Endothelial cell (in vitro differentiated cells): Measurements from ENCODE around the gene HSP90AA1. TPM values are rescaled to one million over a fixed set of nuclear protein-coding genes. Genes with fewer than 3 reads are reported as not detected.

ENCODE experiments used
- DNase-seq: peaks from one replicate; pipeline ENCODE4 v3.0.0; 2021; ENCODE audit warnings: low spot score
- H3K27ac Mint-ChIP-seq: one replicate; pipeline ENCODE4 v1.8.0; 2021; ENCODE audit warnings: mixed read lengths, inconsistent platforms; ENCODE audit not compliant: unreplicated experiment
- H3K27me3 Mint-ChIP-seq: one replicate; pipeline ENCODE4 v1.8.0; 2021; ENCODE audit warnings: mild to moderate bottlenecking, moderate library complexity, mixed read lengths, inconsistent platforms; ENCODE audit not compliant: unreplicated experiment
- H3K36me3 Mint-ChIP-seq: one replicate; pipeline ENCODE4 v1.8.0; 2021; ENCODE audit warnings: mild to moderate bottlenecking, low read depth, mixed read lengths, inconsistent platforms; ENCODE audit not compliant: unreplicated experiment
- H3K4me1 Mint-ChIP-seq: one replicate; pipeline ENCODE4 v1.8.0; 2021; ENCODE audit warnings: mild to moderate bottlenecking, mixed read lengths, inconsistent platforms; ENCODE audit not compliant: unreplicated experiment
- H3K4me3 Mint-ChIP-seq: one replicate; pipeline ENCODE4 v1.8.0; 2021; ENCODE audit warnings: mild to moderate bottlenecking, mixed read lengths, inconsistent platforms; ENCODE audit not compliant: unreplicated experiment
- H3K9me3 Mint-ChIP-seq: one replicate; pipeline ENCODE4 v1.8.0; 2021; ENCODE audit warnings: mixed read lengths, inconsistent platforms; ENCODE audit not compliant: unreplicated experiment
- total RNA-seq: library from RNA; stranded (reverse); fragmentation: NEBNext Ultra II Directional; extraction: Animal tissue kit (Norgen Biotek cat#: 25700); gene quantifications from one replicate; pipeline ENCODE4 v1.2.1, GENCODE V29; 2021; ENCODE audit not compliant: unreplicated experiment
- TF ChIP-seq, protein P1 (sequence below): fragments of 200-600 bp; sonication (generic); IDR thresholded peaks from one replicate; pipeline ENCODE4 v1.5.0; 2021; ENCODE audit warnings: antibody characterized with exemption; ENCODE audit not compliant: unreplicated experiment

Gene HSP90AA1
- total RNA-seq, 1 donor from 2014 or later, result 246 TPM

DNA sequence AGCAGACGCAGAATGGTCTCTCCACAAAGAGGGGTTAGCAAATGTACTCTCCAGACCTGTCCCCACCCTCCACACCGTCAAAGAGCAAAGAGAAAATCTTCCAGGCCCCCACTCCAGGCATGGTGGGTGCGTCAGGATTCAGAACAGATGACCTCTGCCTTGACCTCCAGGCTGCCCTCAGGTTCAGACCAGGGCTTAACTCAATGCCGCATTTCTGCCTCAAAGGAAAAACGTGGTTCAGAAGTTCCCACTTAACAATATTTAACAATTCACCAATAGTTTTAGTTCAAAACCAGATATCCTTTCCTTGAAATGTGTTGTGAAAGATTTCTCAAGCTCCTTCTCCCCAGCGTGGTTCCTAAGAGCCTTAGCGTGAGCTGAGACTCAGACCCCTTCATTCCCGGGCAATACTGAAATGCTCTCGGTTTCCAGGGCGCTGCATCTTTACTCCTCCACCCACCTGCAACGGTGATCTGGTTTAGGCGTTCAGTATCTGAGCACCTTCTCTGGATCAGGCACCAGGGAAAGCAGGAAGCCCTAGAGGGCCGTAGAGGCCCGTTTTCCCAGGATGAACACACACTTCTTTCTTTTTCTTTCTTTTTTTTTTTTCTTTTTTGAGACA is 22.9 kb downstream of the HSP90AA1 start:
- Mint-ChIP-seq H3K4me3 (no peak overlapping the region), H3K27me3 (peaks cover 1% of the 10 kb centered on the region), H3K4me1 (no peaks in the 10 kb centered on the region), H3K27ac (no peak overlapping the region), H3K36me3 (peaks cover 3% of the 10 kb centered on the region), H3K9me3 (no peaks in the 10 kb centered on the region)
- DNase-seq, result no peak
- TF ChIP-seq, protein P1, sequence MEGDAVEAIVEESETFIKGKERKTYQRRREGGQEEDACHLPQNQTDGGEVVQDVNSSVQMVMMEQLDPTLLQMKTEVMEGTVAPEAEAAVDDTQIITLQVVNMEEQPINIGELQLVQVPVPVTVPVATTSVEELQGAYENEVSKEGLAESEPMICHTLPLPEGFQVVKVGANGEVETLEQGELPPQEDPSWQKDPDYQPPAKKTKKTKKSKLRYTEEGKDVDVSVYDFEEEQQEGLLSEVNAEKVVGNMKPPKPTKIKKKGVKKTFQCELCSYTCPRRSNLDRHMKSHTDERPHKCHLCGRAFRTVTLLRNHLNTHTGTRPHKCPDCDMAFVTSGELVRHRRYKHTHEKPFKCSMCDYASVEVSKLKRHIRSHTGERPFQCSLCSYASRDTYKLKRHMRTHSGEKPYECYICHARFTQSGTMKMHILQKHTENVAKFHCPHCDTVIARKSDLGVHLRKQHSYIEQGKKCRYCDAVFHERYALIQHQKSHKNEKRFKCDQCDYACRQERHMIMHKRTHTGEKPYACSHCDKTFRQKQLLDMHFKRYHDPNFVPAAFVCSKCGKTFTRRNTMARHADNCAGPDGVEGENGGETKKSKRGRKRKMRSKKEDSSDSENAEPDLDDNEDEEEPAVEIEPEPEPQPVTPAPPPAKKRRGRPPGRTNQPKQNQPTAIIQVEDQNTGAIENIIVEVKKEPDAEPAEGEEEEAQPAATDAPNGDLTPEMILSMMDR, result no peak

GRCh38 chr14:102063109-102063807 is 23.6 kb downstream of the HSP90AA1 start:
- peak; percentile 74 for DNase-seq
- peaks cover 1% of the 10 kb centered on the region for H3K27me3 Mint-ChIP-seq
- H3K36me3 Mint-ChIP-seq, result peaks cover 3% of the 10 kb centered on the region
- no peaks in the 10 kb centered on the region for H3K4me1 Mint-ChIP-seq
- no peak overlapping the region for H3K4me3 Mint-ChIP-seq
- TF ChIP-seq, protein P1, result peak; percentile 32
- H3K9me3 Mint-ChIP-seq, result no peaks in the 10 kb centered on the region
- no peak overlapping the region for H3K27ac Mint-ChIP-seq

DNA sequence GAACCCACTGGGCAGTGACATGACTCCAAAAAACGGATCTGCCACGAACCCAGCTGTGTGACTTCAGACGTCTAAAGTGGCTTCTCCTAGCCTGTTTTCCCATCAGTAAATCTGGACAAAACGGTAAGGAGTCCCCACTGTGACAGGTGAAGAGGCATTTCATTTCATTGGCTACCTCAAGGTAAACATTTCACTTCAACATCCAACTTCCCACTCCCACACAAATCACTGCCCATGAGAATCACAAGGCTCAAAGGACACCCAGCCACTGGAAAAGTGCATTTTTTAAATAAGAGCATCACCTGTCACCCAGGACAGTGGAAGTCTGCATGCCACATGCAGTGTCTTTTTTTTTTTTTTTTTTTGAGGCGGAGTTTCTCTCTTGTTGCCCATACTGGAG is 27.9 kb downstream of the HSP90AA1 start:
- Mint-ChIP-seq H3K27me3 (peaks cover 5% of the 10 kb centered on the region), H3K27ac (no peak overlapping the region), H3K4me3 (no peak overlapping the region), H3K36me3 (peaks cover 23% of the 10 kb centered on the region), H3K9me3 (no peaks in the 10 kb centered on the region), H3K4me1 (no peaks in the 10 kb centered on the region)
- no peak for DNase-seq
- TF ChIP-seq, protein P1, result no peak

DNA sequence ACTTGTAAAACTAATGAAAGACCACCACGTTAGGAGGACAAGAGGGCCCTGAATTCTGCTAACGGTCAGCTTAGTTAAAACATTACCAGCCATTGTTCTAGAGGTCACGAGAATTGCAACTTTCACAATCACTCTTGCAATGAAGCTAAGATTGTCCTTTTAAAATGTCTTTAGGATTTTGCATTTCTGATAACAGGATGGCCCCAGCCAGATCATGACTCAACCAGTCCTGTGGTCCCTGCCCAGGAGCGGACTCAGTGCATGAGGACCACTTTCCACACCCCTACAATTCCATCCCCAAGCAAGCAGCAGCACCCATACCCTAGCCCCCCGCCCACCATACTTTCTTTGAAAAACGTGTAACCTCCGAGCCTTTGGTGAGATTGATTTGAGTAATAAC is 28.7 kb downstream of the HSP90AA1 start:
- H3K27me3 Mint-ChIP-seq, result peaks cover 9% of the 10 kb centered on the region

More for the DNA sequence above, 28.7 kb downstream of the HSP90AA1 start:
- H3K4me1 Mint-ChIP-seq, result no peaks in the 10 kb centered on the region
- no peaks in the 10 kb centered on the region for H3K9me3 Mint-ChIP-seq
- DNase-seq, result no peak
- no peak overlapping the region for H3K4me3 Mint-ChIP-seq
- peaks cover 26% of the 10 kb centered on the region for H3K36me3 Mint-ChIP-seq
- H3K27ac Mint-ChIP-seq, result no peak overlapping the region
- TF ChIP-seq, protein P1, result no peak
